ENCODE data around the gene SNRNP200.

SNRNP200 gene

GRCh38 chr2:96320326-96320725 lies 15.0 kb upstream of the SNRNP200 start:
- no peak overlapping the region for H3K27ac ChIP-seq (ENCODE audit: extremely low read depth, low read depth, low read length)
- H3K36me3 ChIP-seq (ENCODE audit: control insufficient read depth in 2 of 2, insufficient read depth in 1 of 2, low read length in 2 of 2) = no peaks in the 10 kb centered on the region
- CTCF ChIA-PET = interaction anchor here (0.6 to 1.3 kb wide), 3 partner anchors 9 to 513 kb away, joined by 3 to 4 read pairs (median 3); no protein-coding TSS in a partner anchor
- H3K4me1 ChIP-seq (ENCODE audit: control insufficient read depth, insufficient read depth, low read length) = no peaks in the 10 kb centered on the region
- POLR2A ChIA-PET = interaction anchor here (1.6 to 4.8 kb wide), 3 partner anchors 15 to 54 kb away, joined by 5 to 43 read pairs (median 8); partner anchors contain the start of genes CIAO1, NCAPH, SNRNP200 and TMEM127
- no peaks in the 10 kb centered on the region for H3K9me3 ChIP-seq (ENCODE audit: control insufficient read depth, insufficient read depth, low read depth, low read length)
- no peak for TF ChIP-seq ZNF558 (tag by site-specific recombination; IDR thresholded peaks at IDR 0.05)
- TF ChIP-seq ZNF561 (tag by site-specific recombination; IDR thresholded peaks at IDR 0.05; ENCODE audit: borderline replicate concordance) = no peak
- TF ChIP-seq HIC1 (tag by site-specific recombination; IDR thresholded peaks at IDR 0.05) = no peak
- no peak for TF ChIP-seq ZNF157 (tag by site-specific recombination; IDR thresholded peaks at IDR 0.05)
- no peak for TF ChIP-seq ZNF211 (tag by site-specific recombination; IDR thresholded peaks at IDR 0.05; ENCODE audit: low read depth)
- no peak for TF ChIP-seq ZNF777 (tag by site-specific recombination; IDR thresholded peaks at IDR 0.05; ENCODE audit: borderline replicate concordance)
- no peak for TF ChIP-seq HOXC10 (CRISPR knock-in tag; IDR thresholded peaks at IDR 0.05)
- no peak for TF ChIP-seq SCRT2 (tag by site-specific recombination; IDR thresholded peaks at IDR 0.05)
- no peak for TF ChIP-seq BCL11A (tag by site-specific recombination; IDR thresholded peaks at IDR 0.05; ENCODE audit: low read depth)
- no peak for TF ChIP-seq ZNF155 (tag by site-specific recombination; IDR thresholded peaks at IDR 0.05)
- H3K4me3 ChIP-seq (ENCODE audit: low read depth, low read length) = no peak overlapping the region

- Histone ChIP-seq H3K4me3 (ENCODE audit: low read depth, low read length) (no peak overlapping the region), H3K4me1 (ENCODE audit: control insufficient read depth, insufficient read depth, low read length) (no peaks in the 10 kb centered on the region), H3K36me3 (ENCODE audit: control insufficient read depth in 2 of 2, insufficient read depth in 1 of 2, low read length in 2 of 2) (no peaks in the 10 kb centered on the region), H3K27ac (ENCODE audit: extremely low read depth, low read depth, low read length) (no peak overlapping the region), H3K9me3 (ENCODE audit: control insufficient read depth, insufficient read depth, low read depth, low read length) (no peaks in the 10 kb centered on the region)
- ChIA-PET POLR2A (interaction anchor here (0.7 to 4.8 kb wide), 2 partner anchors 16 to 72 kb away, joined by 3 to 43 read pairs; partner anchors contain the start of gene NCAPH), CTCF (no interaction called here)
- TF ChIP-seq SALL2 (tag by site-specific recombination; IDR thresholded peaks at IDR 0.05; ENCODE audit: borderline replicate concordance) = no peak
- TF ChIP-seq ZBTB10 (tag by site-specific recombination; IDR thresholded peaks at IDR 0.05) = no peak
Measured at GRCh38 chr2:96319396-96319795, 14.1 kb upstream of the SNRNP200 start.

- CTCF ChIA-PET = no interaction called here
- Histone ChIP-seq H3K27ac (ENCODE audit: extremely low read depth, low read depth, low read length) (no peak overlapping the region), H3K4me3 (ENCODE audit: low read depth, low read length) (no peak overlapping the region), H3K9me3 (ENCODE audit: control insufficient read depth, insufficient read depth, low read depth, low read length) (no peaks in the 10 kb centered on the region), H3K4me1 (ENCODE audit: control insufficient read depth, insufficient read depth, low read length) (no peaks in the 10 kb centered on the region), H3K36me3 (ENCODE audit: control insufficient read depth in 2 of 2, insufficient read depth in 1 of 2, low read length in 2 of 2) (no peaks in the 10 kb centered on the region)
- POLR2A ChIA-PET = no interaction called here
- TF ChIP-seq ZEB2 (tag by site-specific recombination; IDR thresholded peaks at IDR 0.05) (no peak), ZNF830 (tag by site-specific recombination; IDR thresholded peaks at IDR 0.05; ENCODE audit: low read depth) (no peak), ZNF266 (tag by site-specific recombination; IDR thresholded peaks at IDR 0.05; ENCODE audit: low read depth) (no peak), ZNF791 (tag by site-specific recombination; IDR thresholded peaks at IDR 0.05) (no peak), TSHZ1 (tag by site-specific recombination; IDR thresholded peaks at IDR 0.05; ENCODE audit: borderline replicate concordance) (no peak), ZNF2 (tag by site-specific recombination; IDR thresholded peaks at IDR 0.05) (no peak), ZNF555 (tag by site-specific recombination; conservative IDR thresholded peaks at IDR 0.05) (no peak), ZNF148 (tag by site-specific recombination; IDR thresholded peaks at IDR 0.05; ENCODE audit: borderline replicate concordance) (no peak), ZNF521 (tag by site-specific recombination; IDR thresholded peaks at IDR 0.05) (no peak), ZNF146 (tag by site-specific recombination; IDR thresholded peaks at IDR 0.05) (no peak)
Measured at GRCh38 chr2:96318723-96319122, 13.4 kb upstream of the SNRNP200 start.
